T1000 (cell line): ENCODE results near the gene NTSR2.
"Not testable (repeated sequence)": the region's sequence is repeated elsewhere in the genome, so short reads cannot be mapped to it uniquely, and the experiment has no call there.

ENCODE experiments used
- DNase-seq: peaks from one replicate; lab custom pipeline; 2025; ENCODE audit warnings: mixed read lengths; lab: John Stamatoyannopoulos, UW

NTSR2 gene

GRCh38 chr2:11679486-11680181 lies 9.6 kb upstream of the NTSR2 start:
- no peak for DNase-seq

DNA sequence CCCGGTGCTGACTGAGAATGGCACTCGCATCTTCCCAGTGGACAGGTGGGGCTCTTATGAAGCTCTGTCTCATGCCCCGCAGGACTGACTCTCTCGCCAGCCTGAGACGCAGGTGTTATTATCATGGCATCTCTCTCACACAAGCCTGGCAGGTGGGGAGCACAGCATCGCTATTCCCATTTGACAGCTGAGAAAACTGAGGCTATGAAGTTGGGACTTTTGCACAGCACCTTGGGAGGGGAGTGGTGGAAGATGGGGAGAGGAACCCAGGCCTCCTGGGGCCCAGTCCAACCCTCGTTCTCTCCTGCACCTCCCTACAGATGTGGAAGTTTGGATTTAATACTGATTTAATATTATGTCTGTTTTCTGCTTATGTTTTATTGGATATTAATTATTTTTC lies 9.0 kb upstream of the NTSR2 start:
- no peak for DNase-seq

- no peak for DNase-seq
These were observed 8.4 kb upstream of the NTSR2 start for GRCh38 chr2:11678306-11678960.

DNA sequence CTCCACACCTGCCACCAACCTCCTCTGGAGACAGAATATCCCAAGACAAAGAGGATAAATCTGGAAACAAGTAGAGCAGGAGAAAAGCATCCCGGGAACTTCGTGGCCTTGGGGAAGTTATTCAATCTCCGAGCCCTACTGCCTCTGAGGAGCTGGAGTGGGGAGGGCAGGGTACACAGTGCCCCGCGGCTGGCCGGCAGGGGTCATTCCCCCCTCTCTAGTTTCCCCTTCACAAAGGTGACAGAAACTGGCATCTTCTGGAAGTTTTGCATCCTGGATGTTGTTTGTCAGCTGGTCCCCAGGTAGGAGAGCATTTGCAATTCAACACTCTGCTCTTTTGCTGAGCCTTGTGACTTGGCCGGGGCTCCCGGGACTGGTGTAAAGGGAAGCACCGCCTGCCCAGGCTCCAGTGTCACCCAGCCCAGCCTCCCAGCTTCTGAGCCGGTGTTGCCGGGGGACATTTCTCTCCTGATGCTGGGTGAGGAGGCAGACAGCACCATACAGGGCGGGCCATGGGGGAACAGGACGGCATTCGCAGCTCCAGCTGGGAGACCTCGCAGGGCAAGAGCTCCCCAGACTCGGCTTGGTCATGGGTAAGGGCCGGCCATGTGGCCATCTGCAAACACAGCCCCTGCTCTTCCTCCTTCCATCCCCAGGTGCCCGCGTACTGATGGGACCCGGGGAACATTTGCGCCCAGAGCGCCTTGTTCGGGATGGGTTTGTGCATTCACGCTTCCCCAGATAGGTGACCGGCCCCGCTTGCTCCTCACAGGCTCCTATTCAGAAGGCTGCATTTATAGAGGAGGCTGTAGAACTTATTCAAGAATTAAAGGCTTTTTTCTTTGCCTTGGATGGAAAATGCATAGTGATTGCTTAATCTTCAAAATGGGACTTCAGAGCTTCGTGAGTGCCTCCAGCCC lies 7.4 kb upstream of the NTSR2 start:
- DNase-seq, result no peak

DNA sequence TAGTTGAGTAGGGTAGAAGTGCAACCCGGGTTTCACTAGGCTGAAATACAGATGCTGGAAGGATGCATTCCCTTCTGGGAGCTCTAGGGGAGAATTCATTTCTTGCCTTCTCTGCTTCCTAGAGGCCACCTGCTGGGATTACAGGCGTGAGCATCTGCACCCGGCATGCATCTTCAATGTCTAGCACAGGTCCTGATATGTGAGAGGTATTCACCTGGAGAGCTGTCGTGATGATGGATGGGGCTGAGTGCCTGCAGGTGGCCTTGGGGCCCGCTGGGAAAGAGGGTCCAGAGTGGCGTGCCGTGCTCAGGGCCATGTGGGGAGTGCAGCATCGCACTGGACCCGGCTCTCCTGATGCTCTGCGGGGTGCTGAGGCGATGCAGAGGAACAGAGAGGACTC lies 6.6 kb upstream of the NTSR2 start:
- no peak for DNase-seq

GRCh38 chr2:11675423-11676112 lies 5.6 kb upstream of the NTSR2 start:
- DNase-seq, result no peak

DNA sequence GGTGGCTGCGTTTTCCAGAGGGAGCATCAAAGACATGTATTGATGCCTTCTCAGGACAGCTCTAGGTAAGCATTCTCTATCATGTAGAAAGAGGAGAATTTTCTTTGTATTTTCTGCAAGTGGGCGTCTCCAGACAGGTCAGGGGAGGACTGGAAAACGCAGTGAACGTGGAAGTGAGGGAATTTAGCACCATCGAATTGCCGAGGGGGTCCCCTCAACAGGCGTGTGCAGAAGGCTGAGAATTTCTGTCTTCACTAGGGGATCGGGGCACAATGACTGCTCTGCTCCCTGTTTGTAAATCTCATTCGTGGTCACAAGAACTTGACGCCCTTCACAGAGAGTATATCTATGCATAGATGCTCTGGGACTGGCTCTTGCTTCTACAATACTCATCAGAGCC lies 5.0 kb upstream of the NTSR2 start:
- no peak for DNase-seq

GRCh38 chr2:11672407-11672806 lies 2.4 kb upstream of the NTSR2 start:
- no peak for DNase-seq

GRCh38 chr2:11667866-11668637 lies 1.9 kb downstream of the NTSR2 start:
- no peak for DNase-seq

DNA sequence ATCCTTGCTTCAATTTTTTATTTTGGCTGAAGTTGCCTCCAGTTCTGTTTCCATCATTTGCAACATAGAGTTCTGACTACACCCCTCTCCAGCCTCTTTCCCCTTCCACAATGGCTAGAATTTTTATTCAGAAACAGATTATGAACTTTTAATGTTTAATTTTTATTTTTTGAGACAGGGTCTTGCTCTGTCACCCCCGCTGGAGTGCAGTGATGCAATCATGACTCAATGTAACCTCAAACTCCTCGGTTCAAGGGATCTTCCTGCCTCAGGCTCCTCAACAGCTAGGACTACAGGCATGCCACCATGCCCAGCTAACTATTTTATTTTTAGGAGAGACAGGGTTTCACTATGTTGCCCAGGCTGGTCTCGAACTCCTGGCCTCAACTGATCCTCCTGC lies 2.8 kb downstream of the NTSR2 start:
- DNase-seq, result no peak

GRCh38 chr2:11665510-11666362 lies 4.3 kb downstream of the NTSR2 start:
- no peak for DNase-seq

- DNase-seq, result no peak
These were observed 5.0 kb downstream of the NTSR2 start for GRCh38 chr2:11665028-11665427.

- no peak for DNase-seq
These were observed 6.6 kb downstream of the NTSR2 start for GRCh38 chr2:11663427-11663826.

DNA sequence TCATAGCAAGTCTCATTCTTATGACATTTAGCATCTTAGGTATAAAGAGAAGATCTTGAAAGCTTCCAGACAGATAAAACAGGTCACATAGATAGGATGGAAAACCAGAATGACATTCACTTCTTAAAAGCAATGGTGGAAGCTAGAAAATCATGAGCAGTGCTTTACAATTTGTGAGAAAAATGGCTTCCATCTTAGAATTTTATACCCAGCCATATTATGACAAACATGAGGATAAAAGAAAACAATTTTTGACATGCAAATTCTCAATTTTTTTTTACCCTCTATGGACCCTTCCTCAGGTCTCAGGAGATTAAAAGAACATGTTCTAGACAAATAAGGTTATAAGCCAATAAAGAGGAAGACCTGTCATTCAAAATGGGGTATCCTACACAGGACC lies 7.1 kb downstream of the NTSR2 start:
- no peak for DNase-seq

DNA sequence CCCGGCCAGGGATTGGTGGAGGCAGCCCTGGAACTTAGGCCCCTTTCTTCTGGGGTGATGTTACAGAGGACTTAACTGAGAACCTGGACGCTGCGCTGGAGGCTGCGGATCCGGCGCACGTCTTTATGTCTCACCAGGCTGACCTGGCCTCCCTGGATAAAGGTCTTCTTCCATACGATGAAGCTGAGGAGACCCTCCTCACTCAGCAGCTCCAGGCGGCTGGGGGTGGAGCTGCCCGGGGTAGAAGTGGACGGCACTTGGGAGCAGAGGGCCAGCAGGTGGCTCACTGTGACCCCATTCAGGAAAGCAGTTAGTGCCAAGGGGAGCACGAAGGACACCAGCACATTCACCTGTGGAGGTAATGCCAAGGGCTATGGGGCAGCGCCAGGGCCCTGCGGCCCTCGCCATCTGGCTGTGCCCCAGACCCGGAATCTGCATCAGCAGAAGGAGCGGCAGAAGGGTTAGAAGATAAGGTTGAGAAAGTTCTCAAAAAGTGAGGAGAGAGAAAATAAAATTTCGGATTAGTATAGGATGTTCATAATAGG lies 8.0 kb downstream of the NTSR2 start:
- DNase-seq, result no peak

- DNase-seq, result not testable (repeated sequence)
These were observed 9.6 kb downstream of the NTSR2 start for GRCh38 chr2:11660396-11660795.

DNA sequence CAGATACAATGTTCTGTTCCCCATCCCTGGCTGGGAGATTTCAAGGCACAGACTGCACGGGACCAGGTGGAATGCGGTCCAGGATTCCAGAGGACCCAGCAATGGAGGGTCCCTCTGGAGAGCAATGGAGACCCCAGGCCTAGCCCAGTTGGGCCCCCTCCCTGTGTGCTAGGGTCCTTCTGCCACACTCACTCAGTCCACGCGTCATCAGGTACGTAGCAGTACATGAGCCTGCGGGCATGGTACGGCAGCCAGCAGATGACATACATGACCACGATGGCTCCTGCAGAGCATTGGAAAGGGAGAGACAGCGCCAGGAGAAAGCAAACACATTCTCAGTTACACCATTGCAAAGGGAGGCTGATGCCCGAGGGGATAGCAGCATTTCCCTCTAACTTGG lies 10.1 kb downstream of the NTSR2 start:
- no peak for DNase-seq

DNA sequence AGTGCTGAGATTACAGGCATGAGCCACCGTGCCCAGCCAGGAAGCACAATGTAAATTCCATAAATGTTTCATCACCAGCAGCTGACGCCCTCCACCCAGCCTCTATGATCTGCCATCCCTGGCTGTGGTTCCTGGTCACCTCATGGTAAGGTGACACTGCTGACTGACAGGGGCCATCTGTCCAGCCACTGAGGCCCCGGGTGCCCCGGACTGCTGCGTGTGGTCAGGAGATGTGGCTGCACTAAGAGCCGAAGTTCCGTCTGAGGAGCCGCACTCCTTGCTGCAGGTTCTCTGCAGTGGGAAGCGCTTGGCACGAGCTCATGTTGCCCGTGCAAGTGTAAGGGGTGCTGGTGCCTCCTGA lies 10.9 kb downstream of the NTSR2 start:
- DNase-seq, result no peak

DNA sequence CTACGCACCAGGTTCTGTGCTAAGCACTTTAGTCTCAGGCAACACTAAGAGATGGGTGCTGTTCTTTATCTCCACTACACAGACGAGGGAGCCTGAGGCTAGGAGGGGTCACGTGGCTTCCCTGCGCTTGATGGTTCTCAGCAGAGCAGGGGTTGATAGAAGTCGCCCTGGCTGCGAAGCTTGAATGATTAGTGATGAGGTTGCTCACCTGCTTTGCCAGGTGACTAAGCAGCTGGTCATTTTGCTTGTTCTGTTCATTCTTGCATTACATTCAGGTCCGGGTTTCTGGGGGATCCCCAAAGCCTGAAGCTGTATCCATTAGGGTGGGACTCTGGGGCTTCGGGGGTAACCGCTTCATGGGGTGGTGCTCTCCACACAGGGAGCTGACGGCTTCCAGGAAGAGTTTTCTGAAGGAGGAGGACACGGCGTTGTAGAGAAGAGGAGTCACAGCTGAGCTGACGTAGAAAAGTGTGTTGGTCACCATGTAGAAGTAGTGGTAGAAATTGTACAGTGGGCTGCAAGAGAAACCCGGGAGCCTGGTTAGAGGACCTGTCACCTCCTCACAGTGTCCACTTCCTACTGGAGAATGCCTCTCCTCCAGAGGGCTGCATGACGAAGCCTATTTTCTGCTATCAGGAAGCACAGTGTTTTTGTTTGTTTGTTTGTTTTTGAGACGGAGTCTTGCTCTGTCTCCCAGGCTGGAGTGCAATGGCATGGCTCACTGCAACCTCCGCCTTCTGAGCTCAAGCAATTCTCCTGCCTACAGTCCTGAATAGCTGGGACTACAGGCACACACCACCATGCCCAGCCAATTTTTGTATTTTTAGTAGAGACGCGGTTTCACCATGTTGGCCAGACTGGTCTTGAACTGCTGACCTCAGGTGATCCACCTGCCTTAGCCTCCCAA lies 11.5 kb downstream of the NTSR2 start:
- DNase-seq, result no peak
